CD4-positive, alpha-beta T cell treated with Interleukin-6 for 4 hours (primary cell): ENCODE measurements around the gene SRD5A3.

Experiments
- DNase-seq: peaks from one replicate; pipeline ENCODE4 v3.0.0-alpha.2; 2020; ENCODE audit warnings: mixed read lengths

SRD5A3 gene

GRCh38 chr4:55410431-55410830, 64.4 kb downstream of the SRD5A3 start:
- no peak for DNase-seq

GRCh38 chr4:55411621-55412020, 65.6 kb downstream of the SRD5A3 start:
- DNase-seq: no peak

GRCh38 chr4:55416176-55416575, 70.1 kb downstream of the SRD5A3 start:
- DNase-seq: no peak
